Measurements from ENCODE around the gene PAX6. TPM values are rescaled to one million over a fixed set of nuclear protein-coding genes. Genes with fewer than 3 reads are reported as not detected.

Gene PAX6
- total RNA-seq, result not detected in 2 replicates

DNA sequence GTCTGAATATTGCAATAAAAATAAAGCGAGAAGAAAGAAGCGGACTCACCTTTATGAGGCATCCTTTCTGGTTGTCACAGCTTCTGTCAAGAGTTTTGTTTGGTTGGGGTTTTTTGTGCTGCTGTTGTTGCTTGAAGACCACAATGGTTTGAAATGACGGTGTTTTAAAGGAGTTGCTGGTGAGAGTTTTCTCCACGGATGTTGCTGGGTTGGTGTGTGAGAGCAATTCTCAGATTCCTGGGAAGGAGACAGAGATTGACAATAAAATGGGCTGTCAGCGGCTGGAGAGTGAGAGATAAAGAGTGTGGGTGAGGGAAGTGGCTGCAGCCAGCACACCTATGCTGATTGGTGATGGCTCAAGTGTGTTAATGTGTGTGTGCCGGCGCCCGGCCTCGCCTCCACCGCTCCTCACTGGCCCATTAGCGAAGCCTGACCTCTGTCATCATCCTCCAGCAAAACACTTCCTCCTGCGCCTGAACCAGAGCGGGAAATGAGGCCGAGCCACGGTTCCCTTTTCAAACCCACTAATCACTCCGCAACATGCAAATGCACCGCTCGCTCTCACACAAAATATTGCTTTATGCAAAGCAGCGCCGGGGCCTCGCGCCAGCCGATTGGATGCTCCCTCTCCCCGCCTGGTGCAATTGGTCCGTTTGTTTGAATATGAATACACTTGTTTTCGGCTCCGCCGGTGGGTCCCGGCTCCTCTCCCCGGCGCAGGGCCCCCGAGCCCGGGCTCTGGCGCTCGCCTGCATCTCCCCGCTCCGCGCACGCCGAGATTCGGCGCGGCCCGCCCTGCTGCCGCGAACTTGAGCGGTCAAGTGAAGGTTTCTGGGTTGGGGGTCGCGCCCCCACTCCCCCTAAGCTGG, at the start of gene PAX6:
TSS of gene PAX6 (minus strand) at position 544 of the 869 bp plus-strand sequence. CDS start 4,911 bp downstream, outside the sequence.

Data from epithelial cell of alveolus of lung (primary cell).